ENCODE results near the gene MAGEA12.
"Not testable (repeated sequence)": the region's sequence is repeated elsewhere in the genome, so short reads cannot be mapped to it uniquely, and the experiment has no call there.

Gene MAGEA12, protein sequence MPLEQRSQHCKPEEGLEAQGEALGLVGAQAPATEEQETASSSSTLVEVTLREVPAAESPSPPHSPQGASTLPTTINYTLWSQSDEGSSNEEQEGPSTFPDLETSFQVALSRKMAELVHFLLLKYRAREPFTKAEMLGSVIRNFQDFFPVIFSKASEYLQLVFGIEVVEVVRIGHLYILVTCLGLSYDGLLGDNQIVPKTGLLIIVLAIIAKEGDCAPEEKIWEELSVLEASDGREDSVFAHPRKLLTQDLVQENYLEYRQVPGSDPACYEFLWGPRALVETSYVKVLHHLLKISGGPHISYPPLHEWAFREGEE

DNA sequence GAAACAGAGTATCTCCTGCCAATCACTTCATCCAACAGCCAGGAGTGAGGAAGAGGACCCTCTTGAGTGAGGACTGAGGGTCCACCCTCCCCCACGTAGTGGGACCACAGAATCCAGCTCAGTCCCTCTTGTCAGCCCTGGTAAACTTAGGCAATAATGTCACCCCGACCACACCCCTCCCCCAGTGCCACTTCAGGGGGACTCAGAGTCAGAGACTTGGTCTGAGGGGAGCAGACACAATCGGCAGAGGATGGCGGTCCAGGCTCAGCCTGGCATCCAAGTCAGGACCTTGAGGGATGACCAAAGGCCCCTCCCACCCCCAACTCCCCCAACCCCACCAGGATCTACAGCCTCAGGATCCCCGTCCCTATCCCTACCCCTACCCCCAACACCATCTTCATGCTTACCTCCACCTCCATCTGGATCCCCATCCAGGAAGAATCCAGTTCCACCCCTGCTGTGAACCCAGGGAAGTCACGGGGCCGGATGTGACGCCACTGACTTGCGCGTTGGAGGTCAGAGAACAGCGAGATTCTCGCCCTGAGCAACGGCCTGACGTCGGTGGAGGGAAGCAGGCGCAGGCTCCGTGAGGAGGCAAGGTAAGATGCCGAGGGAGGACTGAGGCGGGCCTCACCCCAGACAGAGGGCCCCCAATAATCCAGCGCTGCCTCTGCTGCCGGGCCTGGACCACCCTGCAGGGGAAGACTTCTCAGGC is at the start of gene MAGEA12, which contains the start of gene CSAG1:
TSS of gene MAGEA12 (plus strand) at position 497 of the 715 bp plus-strand sequence. CDS start 2,405 bp downstream, outside the sequence.
TSS of gene CSAG1 (minus strand) at position 461 of the 715 bp plus-strand sequence. CDS start 1,261 bp downstream, outside the sequence.
- DNase-seq = no peak

DNA sequence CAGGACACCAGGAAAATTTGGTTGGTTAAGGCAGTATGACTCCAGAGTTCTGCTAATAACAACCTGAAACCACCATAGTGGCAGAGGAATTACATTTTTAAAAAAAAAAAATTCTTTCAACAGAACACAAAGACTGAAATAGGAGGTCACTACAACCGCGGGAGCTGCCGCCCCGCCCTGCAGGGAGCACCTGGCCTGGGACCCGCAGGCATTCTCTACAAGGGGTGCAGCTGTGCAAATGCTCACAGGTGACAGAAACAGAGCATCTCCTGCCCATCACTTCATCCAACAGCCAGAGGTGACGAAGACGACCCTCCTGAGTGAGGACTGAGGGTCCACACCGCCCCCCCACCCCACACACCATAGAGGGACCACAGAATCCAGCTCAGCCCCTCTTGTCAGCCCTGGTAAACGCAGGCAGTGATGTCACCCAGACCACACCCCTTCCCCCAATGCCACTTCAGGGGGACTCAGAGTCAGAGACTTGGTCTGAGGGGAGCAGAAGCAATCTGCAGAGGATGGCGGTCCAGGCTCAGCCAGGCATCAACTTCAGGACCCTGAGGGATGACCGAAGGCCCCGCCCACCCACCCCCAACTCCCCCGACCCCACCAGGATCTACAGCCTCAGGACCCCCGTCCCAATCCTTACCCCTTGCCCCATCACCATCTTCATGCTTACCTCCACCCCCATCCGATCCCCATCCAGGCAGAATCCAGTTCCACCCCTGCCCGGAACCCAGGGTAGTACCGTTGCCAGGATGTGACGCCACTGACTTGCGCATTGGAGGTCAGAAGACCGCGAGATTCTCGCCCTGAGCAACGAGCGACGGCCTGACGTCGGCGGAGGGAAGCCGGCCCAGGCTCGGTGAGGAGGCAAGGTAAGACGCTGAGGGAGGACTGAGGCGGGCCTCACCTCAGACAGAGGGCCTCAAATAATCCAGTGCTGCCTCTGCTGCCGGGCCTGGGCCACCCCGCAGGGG is 35.3 kb upstream of the MAGEA12 start, which contains the start of gene MAGEA3:
TSS of gene MAGEA3 (plus strand) at position 843 of the 980 bp plus-strand sequence. CDS start 2,039 bp downstream, outside the sequence.
- DNase-seq = not testable (repeated sequence)

DNA sequence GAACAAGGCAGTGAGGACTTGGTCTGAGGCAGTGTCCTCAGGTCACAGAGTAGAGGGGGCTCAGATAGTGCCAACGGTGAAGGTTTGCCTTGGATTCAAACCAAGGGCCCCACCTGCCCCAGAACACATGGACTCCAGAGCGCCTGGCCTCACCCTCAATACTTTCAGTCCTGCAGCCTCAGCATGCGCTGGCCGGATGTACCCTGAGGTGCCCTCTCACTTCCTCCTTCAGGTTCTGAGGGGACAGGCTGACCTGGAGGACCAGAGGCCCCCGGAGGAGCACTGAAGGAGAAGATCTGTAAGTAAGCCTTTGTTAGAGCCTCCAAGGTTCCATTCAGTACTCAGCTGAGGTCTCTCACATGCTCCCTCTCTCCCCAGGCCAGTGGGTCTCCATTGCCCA is 33.2 kb upstream of the MAGEA12 start:
- DNase-seq = not testable (repeated sequence)

DNA sequence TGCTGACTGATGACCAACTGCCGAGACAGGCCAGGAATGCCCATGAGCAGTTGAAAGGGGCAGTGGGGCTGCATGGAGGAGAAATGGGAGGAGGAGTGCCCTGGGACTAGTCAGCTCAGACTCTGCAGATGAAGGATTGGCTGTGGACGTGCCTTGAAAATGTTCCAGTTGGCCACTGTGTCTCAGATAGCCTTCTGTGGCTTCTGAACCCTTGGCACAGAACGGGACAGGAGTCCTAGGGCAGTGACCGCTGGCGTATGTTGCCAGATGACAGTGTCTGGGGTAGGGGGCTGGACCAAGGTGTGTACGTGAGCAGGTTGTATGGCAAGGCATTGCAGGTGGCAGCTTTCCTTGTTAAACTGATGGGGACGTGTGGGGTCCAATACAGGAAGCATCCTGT is 27.1 kb upstream of the MAGEA12 start:
- not testable (repeated sequence) for DNase-seq

DNA sequence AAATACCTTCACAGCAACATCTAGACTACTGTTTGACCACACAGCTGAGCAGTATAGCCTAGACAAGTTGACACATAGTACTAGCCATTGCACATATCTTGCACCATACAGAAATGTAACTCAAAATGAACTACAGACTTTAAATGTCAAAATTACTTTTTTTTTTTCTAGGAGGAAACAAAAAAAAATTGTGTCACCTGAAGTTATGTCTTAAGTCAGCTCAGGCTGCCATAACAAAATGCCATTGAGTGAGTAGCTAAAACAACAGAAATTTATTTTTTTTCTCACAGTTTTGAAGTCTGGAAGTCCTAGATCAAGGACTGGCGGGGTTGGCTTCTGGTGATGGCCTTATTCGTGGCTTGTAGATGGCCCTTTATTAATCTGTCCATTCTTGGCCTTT is 24.4 kb upstream of the MAGEA12 start, which contains the start of gene CSAG2:
TSS of gene CSAG2 (minus strand) at position 101 of the 400 bp plus-strand sequence. CDS start 161 bp downstream, outside the sequence.
- DNase-seq = not testable (repeated sequence)

DNA sequence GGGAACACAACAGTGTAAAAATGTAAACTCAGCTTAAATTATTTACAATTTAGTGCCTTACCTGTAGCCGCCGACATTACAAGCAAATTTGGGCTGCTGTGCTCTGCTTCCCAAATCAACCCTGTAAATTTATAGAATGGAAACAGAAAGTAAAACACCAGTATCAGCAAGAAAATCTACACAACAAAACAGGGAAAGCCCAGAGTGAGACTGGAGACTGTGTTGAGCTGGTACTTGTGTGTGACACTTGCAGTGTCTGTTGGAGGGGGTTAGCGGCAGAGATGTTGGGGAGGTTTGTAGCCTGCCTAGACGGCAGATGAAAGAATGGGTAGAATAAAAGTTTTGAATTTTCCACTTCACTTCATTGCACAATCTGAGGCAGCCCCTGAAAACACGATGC is 20.4 kb upstream of the MAGEA12 start:
- DNase-seq = not testable (repeated sequence)

DNA sequence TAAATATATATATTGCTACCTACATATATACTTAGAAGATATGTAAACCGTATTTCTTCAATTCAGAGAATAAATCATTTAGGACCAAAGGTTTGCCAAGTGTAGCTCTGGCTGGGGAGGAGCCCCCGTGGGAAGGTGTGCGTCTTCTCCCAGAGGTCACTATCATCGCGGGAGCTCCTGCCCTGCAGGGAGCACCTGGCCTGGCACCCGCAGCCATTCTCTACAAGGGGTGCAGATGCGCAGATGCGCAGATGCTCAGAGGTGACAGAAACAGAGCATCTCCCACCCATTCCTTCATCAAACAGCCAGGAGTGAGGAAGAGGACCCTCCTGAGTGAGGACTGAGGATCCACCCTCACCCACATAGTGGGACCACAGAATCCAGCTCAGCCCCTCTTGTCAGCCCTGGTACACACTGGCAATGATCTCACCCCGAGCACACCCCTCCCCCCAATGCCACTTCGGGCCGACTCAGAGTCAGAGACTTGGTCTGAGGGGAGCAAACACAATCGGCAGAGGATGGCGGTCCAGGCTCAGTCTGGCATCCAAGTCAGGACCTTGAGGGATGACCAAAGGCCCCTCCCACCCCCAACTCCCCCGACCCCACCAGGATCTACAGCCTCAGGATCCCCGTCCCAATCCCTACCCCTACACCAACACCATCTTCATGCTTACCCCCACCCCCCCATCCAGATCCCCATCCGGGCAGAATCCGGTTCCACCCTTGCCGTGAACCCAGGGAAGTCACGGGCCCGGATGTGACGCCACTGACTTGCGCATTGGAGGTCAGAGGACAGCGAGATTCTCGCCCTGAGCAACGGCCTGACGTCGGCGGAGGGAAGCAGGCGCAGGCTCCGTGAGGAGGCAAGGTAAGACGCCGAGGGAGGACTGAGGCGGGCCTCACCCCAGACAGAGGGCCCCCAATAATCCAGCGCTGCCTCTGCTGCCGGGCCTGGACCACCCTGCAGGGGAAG is 19.5 kb upstream of the MAGEA12 start, which contains the start of gene MAGEA2B:
TSS of gene MAGEA2B (plus strand) at position 814 of the 973 bp plus-strand sequence. CDS start 2,479 bp downstream, outside the sequence.
- not testable (repeated sequence) for DNase-seq

DNA sequence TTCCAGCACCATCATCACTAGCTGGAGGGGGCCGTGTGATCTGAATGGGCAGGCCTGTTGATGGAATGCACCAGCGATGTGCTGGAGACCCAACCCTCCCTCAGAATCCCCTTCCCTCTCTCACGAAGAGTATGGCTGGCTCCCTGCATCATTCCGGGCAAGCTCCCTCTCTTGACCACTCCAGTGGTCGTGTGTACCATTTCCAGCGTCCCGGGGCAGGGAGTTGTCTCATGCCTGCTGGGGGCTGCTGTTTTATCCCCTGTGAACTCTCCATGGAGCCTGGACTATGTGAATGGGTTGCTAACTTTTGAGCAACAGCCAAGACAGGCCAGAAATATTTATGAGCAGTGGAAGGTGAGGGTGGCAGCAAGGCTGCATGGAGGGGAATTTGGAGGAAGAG is 8.1 kb upstream of the MAGEA12 start:
- no peak for DNase-seq

DNA sequence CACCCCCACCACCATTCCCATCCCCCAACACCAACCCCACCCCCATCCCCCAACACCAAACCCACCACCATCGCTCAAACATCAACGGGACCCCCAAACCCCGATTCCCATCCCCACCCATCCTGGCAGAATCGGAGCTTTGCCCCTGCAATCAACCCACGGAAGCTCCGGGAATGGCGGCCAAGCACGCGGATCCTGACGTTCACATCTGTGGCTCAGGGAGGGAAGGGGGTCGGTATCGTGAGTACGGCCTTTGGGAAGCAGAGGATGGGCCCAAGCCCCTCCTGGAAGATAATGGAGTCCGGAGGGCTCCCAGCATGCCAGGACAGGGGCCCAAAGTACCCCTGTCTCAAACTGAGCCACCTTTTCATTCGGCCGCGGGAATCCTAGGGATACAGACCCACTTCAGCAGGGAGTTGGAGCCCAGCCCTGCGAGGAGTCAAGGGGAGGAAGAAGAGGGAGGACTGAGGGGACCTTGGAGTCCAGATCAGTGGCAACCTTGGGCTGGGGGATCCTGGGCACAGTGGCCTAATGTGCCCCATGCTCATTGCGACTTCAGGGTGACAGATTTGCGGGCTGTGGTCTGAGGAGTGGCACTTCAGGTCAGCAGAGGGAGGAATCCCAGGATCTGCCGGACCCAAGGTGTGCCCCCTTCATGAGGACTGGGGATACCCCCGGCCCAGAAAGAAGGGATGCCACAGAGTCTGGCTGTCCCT is 744 bp downstream of the MAGEA12 start:
- not testable (repeated sequence) for DNase-seq

DNA sequence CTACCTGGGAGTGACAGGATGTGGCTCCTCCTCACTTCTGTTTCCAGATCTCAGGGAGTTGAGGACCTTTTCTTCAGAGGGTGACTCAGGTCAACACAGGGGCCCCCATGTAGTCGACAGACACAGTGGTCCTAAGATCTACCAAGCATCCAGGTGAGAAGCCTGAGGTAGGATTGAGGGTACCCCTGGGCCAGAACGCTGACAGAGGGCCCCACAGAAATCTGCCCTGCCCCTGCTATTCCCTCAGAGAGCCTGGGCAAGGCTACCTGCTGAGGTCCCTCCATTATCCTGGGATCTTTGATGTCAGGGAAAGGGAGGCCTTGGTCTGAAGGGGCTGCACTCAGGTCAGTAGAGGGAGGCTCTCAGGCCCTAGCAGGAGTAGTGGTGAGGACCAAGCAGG is 1.5 kb downstream of the MAGEA12 start:
- no peak for DNase-seq

DNA sequence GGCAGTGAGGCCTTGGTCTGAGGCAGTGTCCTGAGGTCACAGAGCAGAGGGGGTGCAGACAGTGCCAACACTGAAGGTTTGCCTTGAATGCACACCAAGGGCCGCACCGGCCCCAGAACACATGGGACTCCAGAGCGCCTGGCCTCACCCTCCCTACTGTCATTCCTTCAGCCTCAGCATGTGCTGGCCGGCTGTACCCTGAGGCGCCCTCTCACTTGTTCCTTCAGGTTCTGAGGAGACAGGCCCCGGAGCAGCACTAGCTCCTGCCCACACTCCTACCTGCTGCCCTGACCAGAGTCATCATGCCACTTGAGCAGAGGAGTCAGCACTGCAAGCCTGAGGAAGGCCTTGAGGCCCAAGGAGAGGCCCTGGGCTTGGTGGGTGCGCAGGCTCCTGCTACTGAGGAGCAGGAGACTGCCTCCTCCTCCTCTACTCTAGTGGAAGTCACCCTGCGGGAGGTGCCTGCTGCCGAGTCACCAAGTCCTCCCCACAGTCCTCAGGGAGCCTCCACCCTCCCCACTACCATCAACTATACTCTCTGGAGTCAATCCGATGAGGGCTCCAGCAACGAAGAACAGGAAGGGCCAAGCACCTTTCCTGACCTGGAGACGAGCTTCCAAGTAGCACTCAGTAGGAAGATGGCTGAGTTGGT is 2.4 kb downstream of the MAGEA12 start:
- DNase-seq = no peak

DNA sequence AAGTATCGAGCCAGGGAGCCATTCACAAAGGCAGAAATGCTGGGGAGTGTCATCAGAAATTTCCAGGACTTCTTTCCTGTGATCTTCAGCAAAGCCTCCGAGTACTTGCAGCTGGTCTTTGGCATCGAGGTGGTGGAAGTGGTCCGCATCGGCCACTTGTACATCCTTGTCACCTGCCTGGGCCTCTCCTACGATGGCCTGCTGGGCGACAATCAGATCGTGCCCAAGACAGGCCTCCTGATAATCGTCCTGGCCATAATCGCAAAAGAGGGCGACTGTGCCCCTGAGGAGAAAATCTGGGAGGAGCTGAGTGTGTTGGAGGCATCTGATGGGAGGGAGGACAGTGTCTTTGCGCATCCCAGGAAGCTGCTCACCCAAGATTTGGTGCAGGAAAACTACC is 3.0 kb downstream of the MAGEA12 start:
- DNase-seq = not testable (repeated sequence)

DNA sequence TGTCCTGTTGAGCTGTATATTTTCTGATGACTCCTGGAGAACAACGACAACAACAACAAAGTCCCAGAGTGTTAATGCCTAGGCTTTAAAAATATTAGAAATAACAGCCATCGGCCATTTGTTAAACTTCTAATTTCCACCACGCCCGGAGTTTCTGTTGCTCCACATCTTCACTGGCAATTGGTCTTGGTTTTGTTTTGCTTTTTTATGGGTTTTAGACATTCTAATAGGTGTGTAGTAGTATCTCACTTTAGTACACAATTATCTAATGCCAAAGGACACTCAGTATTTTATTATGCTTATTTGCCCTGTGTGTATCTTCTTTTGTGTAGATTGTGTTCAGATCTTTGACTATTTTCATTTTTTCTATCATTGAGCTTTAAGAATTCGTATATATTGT is 5.0 kb downstream of the MAGEA12 start:
- no peak for DNase-seq

DNA sequence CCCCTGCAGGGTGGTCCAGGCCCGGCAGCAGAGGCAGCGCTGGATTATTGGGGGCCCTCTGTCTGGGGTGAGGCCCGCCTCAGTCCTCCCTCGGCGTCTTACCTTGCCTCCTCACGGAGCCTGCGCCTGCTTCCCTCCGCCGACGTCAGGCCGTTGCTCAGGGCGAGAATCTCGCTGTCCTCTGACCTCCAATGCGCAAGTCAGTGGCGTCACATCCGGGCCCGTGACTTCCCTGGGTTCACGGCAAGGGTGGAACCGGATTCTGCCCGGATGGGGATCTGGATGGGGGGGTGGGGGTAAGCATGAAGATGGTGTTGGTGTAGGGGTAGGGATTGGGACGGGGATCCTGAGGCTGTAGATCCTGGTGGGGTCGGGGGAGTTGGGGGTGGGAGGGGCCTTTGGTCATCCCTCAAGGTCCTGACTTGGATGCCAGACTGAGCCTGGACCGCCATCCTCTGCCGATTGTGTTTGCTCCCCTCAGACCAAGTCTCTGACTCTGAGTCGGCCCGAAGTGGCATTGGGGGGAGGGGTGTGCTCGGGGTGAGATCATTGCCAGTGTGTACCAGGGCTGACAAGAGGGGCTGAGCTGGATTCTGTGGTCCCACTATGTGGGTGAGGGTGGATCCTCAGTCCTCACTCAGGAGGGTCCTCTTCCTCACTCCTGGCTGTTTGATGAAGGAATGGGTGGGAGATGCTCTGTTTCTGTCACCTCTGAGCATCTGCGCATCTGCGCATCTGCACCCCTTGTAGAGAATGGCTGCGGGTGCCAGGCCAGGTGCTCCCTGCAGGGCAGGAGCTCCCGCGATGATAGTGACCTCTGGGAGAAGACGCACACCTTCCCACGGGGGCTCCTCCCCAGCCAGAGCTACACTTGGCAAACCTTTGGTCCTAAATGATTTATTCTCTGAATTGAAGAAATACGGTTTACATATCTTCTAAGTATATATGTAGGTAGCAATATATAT is 20.4 kb downstream of the MAGEA12 start, which contains the start of gene MAGEA2:
TSS of gene MAGEA2 (minus strand) at position 157 of the 965 bp plus-strand sequence. CDS start 2,479 bp downstream, outside the sequence.
- DNase-seq = not testable (repeated sequence)

DNA sequence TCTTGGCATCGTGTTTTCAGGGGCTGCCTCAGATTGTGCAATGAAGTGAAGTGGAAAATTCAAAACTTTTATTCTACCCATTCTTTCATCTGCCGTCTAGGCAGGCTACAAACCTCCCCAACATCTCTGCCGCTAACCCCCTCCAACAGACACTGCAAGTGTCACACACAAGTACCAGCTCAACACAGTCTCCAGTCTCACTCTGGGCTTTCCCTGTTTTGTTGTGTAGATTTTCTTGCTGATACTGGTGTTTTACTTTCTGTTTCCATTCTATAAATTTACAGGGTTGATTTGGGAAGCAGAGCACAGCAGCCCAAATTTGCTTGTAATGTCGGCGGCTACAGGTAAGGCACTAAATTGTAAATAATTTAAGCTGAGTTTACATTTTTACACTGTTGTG is 21.3 kb downstream of the MAGEA12 start:
- DNase-seq = not testable (repeated sequence)

DNA sequence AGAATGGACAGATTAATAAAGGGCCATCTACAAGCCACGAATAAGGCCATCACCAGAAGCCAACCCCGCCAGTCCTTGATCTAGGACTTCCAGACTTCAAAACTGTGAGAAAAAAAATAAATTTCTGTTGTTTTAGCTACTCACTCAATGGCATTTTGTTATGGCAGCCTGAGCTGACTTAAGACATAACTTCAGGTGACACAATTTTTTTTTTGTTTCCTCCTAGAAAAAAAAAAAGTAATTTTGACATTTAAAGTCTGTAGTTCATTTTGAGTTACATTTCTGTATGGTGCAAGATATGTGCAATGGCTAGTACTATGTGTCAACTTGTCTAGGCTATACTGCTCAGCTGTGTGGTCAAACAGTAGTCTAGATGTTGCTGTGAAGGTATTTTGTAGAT is 25.4 kb downstream of the MAGEA12 start, which contains the start of gene CSAG3:
TSS of gene CSAG3 (plus strand) at position 301 of the 400 bp plus-strand sequence.
- not testable (repeated sequence) for DNase-seq

DNA sequence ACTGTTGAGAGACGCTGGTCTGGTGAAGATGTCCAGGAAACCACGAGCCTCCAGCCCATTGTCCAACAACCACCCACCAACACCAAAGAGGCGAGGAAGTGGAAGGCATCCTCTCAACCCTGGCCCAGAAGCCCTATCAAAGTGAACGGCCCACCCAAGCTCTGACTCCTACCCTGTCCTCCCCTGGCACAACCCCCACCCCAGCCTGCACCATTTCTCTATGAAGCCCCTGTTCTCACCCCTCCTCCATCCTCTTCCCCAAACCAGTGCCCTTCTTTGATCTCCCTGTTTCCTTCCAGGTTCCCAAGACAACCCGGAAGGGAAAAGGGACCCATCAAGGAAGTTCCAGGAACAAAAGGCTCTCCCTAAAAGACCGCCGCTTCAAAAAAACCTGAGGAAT is 26.0 kb downstream of the MAGEA12 start:
- DNase-seq = not testable (repeated sequence)

DNA sequence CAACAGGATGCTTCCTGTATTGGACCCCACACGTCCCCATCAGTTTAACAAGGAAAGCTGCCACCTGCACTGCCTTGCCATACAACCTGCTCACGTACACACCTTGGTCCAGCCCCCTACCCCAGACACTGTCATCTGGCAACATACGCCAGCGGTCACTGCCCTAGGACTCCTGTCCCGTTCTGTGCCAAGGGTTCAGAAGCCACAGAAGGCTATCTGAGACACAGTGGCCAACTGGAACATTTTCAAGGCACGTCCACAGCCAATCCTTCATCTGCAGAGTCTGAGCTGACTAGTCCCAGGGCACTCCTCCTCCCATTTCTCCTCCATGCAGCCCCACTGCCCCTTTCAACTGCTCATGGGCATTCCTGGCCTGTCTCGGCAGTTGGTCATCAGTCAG is 28.0 kb downstream of the MAGEA12 start:
- not testable (repeated sequence) for DNase-seq

All from activated naive CD4-positive, alpha-beta T cell treated with Interleukin-2 at 50 U/mL for 16 hours (primary cell).